Upper lobe of right lung (tissue), 1 donor: Measurements from ENCODE around the gene STX18. TPM values are rescaled to one million over a fixed set of nuclear protein-coding genes. Genes with fewer than 3 reads are reported as not detected.
"Not testable (repeated sequence)": the region's sequence is repeated elsewhere in the genome, so short reads cannot be mapped to it uniquely, and the experiment has no call there.

ENCODE experiments used
- ATAC-seq: fragments of 200-7000 bp; cut with Tn5 transposase; one replicate; pipeline ENCODE4 v1.9.1; 2020; ENCODE audit warnings: mild to moderate bottlenecking, moderate library complexity
- DNase-seq: peaks from one replicate; pipeline ENCODE4 v3.0.0-alpha.2; 2020
- H3K27ac ChIP-seq: fragments of 200-600 bp; one replicate; pipeline ENCODE4 v1.8.0; 2022
- H3K27me3 ChIP-seq: fragments of 200-600 bp; one replicate; pipeline ENCODE4 v1.8.0; 2022; ENCODE audit warnings: mild to moderate bottlenecking
- H3K36me3 ChIP-seq: fragments of 200-600 bp; one replicate; pipeline ENCODE4 v1.8.0; 2022
- H3K4me1 ChIP-seq: fragments of 200-600 bp; one replicate; pipeline ENCODE4 v1.8.0; 2022
- H3K4me3 ChIP-seq: fragments of 200-600 bp; one replicate; pipeline ENCODE4 v1.8.0; 2022; ENCODE audit warnings: mild to moderate bottlenecking
- H3K9me3 ChIP-seq: fragments of 200-600 bp; one replicate; pipeline ENCODE4 v1.8.0; 2022
- intact Hi-C: fragments of 100-400 bp; cut with DNase I; formaldehyde crosslinking; loops from one replicate; pipeline ENCODE4 v1.11.0; 2022
- total RNA-seq: library from RNA; stranded (reverse); fragmentation: NEBNext Ultra II Directional; extraction: Animal tissue kit (Norgen Biotek cat#: 25700); gene quantifications from one replicate; pipeline ENCODE4 v1.2.1, GENCODE V29; 2021
- TF ChIP-seq, protein P1 (sequence below): fragments of 200-600 bp; IDR thresholded peaks from one replicate; pipeline ENCODE4 v1.8.0; 2022; ENCODE audit warnings: antibody characterized with exemption
- donor health status: DM: no; HTN: yes; CAD: no; lungs with severe emphysema.

Gene STX18
- total RNA-seq, 1 donor from 2014 or later, result 22.1 TPM

DNA sequence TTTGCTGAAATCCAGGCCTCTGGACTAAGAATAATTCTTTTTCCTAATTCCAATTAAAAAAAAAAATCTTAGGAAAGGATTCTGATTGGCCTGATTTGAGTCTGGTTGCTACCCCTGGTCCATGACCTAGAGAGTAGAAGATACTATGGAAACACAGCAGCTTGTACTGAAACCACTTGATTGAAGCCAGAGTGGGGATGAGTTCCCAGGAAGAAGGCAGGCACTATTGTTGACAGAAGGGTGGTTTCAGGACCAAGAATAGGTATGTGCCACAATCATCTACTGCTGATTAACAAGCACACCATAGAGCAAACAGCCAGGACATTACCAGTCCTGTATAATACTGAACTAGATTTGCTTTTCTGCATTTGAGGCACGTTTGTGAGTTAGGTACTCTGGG, 29.6 kb downstream of the STX18 start:
- intact Hi-C loops, result no loop called here
- DNase-seq (no peak), ATAC-seq (no peak)
- TF ChIP-seq, protein P1, sequence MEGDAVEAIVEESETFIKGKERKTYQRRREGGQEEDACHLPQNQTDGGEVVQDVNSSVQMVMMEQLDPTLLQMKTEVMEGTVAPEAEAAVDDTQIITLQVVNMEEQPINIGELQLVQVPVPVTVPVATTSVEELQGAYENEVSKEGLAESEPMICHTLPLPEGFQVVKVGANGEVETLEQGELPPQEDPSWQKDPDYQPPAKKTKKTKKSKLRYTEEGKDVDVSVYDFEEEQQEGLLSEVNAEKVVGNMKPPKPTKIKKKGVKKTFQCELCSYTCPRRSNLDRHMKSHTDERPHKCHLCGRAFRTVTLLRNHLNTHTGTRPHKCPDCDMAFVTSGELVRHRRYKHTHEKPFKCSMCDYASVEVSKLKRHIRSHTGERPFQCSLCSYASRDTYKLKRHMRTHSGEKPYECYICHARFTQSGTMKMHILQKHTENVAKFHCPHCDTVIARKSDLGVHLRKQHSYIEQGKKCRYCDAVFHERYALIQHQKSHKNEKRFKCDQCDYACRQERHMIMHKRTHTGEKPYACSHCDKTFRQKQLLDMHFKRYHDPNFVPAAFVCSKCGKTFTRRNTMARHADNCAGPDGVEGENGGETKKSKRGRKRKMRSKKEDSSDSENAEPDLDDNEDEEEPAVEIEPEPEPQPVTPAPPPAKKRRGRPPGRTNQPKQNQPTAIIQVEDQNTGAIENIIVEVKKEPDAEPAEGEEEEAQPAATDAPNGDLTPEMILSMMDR, result no peak
- Histone ChIP-seq H3K36me3 (peaks cover 5% of the 10 kb centered on the region), H3K4me1 (no peaks in the 10 kb centered on the region), H3K27me3 (no peaks in the 10 kb centered on the region), H3K9me3 (no peaks in the 10 kb centered on the region), H3K4me3 (no peak overlapping the region), H3K27ac (no peak overlapping the region)

DNA sequence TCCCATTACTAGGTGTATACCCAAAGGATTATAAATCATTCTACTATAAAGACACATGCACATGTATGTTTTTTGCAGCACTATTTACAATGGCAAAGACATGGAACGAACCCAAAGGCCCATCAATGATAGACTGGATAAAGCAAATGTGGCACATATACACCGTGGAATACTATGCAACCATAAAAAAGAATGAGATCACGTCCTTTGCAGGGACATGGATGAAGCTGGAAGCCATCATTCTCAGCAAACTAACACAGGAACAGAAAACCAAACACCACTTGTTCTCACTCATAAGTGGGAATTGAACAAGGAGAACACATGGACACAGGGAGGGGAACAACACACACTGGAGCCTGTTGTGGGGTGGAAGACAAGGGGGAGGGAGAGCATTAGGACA, 31.2 kb downstream of the STX18 start:
- intact Hi-C loops, H3K27me3 ChIP-seq, H3K9me3 ChIP-seq, H3K27ac ChIP-seq, ATAC-seq, DNase-seq, H3K36me3 ChIP-seq, H3K4me1 ChIP-seq, H3K4me3 ChIP-seq: not testable (repeated sequence)

DNA sequence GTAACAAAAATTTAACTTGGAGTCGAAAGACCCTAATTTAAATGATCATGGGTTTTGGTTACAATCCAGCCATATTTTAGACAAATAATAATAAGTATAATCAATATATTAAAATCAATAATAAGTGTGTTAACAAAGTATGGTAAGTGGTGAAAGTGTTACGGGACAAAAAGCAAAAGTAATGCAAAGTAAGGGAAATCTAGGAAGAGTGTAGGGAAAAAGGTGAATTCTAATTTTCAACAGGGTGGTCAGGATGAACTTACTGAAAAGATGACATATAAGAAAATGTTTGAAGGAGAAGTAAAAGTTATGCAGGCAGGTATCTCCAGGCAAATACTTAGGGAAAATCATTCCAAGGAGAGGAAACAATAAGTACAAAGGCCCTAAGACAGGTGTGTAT, 32.3 kb downstream of the STX18 start:
- TF ChIP-seq, protein P1, result no peak
- Histone ChIP-seq H3K36me3 (peaks cover 5% of the 10 kb centered on the region), H3K4me1 (no peaks in the 10 kb centered on the region), H3K4me3 (no peak overlapping the region), H3K9me3 (no peaks in the 10 kb centered on the region), H3K27ac (no peak overlapping the region), H3K27me3 (no peaks in the 10 kb centered on the region)
- intact Hi-C loops, result no loop called here
- DNase-seq, result no peak
- ATAC-seq, result no peak

DNA sequence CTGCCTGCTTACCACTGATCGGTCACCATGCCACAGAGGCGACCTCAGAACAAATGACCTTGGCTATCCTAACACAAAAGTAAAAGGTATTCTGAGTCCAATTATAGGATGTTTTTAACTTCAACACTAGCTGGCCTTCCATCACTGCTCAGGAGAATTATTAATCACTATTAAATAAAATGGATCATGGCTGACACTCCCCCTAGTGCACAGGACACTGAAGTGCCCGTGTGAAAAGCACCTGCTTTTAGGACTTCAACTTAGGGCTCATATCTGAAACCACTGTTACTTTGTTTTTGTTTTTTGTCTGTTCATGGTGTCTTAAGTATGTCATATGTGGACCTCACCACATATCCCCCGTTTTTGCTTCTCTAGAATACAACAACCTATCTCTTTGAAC, 33.9 kb downstream of the STX18 start:
- Histone ChIP-seq H3K4me1 (peaks cover under 1% of the 10 kb centered on the region), H3K27ac (no peak overlapping the region), H3K27me3 (no peaks in the 10 kb centered on the region), H3K9me3 (no peaks in the 10 kb centered on the region), H3K4me3 (no peak overlapping the region), H3K36me3 (peaks cover 5% of the 10 kb centered on the region)
- TF ChIP-seq, protein P1, result no peak
- DNase-seq (no peak), ATAC-seq (no peak)
- intact Hi-C loops, result no loop called here

DNA sequence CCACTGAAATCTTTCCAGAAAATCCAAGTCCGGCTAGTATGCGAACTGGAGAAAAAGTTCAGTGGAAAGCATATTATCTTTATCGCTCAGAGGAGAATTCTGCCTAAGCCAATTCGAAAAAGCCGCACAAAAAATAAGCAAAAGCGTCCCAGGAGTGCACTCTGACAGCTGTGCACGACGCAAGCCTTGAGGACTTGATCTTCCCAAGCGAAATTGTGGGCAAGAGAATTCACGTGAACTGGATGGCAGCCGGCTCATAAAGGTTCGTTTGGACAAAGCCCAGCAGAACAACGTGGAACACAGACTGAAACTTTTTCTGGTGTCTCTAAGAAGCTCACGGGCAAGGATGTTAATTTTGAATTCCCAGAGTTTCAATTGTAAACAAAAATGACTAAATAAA, 34.4 kb downstream of the STX18 start:
- Histone ChIP-seq H3K9me3 (no peaks in the 10 kb centered on the region), H3K27ac (no peak overlapping the region), H3K4me1 (peaks cover 5% of the 10 kb centered on the region), H3K36me3 (peaks cover 5% of the 10 kb centered on the region), H3K27me3 (no peaks in the 10 kb centered on the region), H3K4me3 (no peak overlapping the region)
- intact Hi-C loops, result no loop called here
- TF ChIP-seq, protein P1, result no peak
- ATAC-seq (no peak), DNase-seq (no peak)

DNA sequence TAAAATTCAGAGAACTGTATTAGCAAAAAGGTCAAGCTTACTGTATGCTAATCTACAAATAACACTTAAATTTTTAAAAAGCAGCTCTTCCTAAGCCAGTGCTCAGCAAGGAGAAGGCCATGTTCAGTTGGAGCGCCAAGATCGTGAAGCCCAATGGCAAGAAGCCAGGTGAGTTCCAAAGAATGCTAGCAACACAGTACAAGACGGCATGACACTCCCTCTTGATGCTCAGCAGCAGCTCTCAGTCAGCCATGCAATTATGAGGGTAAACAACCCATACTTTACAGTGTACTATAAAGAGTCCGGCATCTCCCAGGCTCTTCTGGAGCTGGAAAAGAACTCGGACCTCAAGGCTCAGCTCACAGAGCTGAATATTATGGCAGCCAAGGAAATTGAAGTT, 34.9 kb downstream of the STX18 start:
- TF ChIP-seq, protein P1, result no peak
- DNase-seq, result no peak
- H3K27ac ChIP-seq, result no peak overlapping the region

DNA sequence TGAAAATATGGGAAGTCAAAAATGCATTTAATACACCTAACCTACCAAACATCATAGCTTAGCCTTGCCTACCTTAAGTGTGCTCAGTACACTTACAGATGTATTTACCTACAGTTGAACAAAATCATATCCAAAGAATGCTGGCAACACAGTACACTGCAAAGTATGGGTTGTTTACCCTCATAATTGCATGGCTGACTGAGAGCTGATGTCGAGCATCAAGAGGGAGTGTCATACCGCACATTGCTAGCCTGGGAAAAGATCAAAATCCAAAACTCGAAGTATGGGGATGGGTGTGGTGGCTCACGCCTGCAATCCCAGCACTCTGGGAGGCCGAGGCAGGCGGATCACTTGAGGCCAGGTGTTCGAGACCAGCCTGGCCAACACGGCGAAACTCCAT, 36.6 kb downstream of the STX18 start:
- H3K27me3 ChIP-seq, H3K36me3 ChIP-seq, H3K27ac ChIP-seq, H3K9me3 ChIP-seq, H3K4me3 ChIP-seq, ATAC-seq, DNase-seq, intact Hi-C loops, H3K4me1 ChIP-seq: not testable (repeated sequence)

More for the DNA sequence above, 34.9 kb downstream of the STX18 start:
- H3K4me3 ChIP-seq, result no peak overlapping the region
- intact Hi-C loops, result no loop called here
- peaks cover 6% of the 10 kb centered on the region for H3K4me1 ChIP-seq
- ATAC-seq, result no peak
- no peaks in the 10 kb centered on the region for H3K9me3 ChIP-seq
- no peaks in the 10 kb centered on the region for H3K27me3 ChIP-seq
- H3K36me3 ChIP-seq, result peaks cover 5% of the 10 kb centered on the region
